HepG2 (cell line): ENCODE measurements around the gene TK2. TPM values are rescaled to one million over a fixed set of nuclear protein-coding genes. Genes with fewer than 3 reads are reported as not detected.

Experiments
- CHCHD3 ChIP-seq: sonication (generic); formaldehyde crosslinking; IDR thresholded peaks from 2 replicates; pipeline ENCODE4 v1.8.0; 2022; ENCODE audit warnings: mild to moderate bottlenecking, missing genetic modification reagents, moderate library complexity
- EP300 ChIP-seq, 3 experiments: sonication (generic) in 1 of 3; formaldehyde crosslinking in 1 of 3; IDR thresholded peaks; 2 replicates each; pipeline versions ENCODE4 v1.5.1 to v1.6.1; 2011 to 2020; ENCODE audit warnings: low read depth in 2 of 3, low read length in 2 of 3, borderline replicate concordance in 1 of 3, improper control_type of control experiment in 1 of 3, mild to moderate bottlenecking in 1 of 3, missing genetic modification reagents in 1 of 3, moderate library complexity in 1 of 3
- ETV5 ChIP-seq: IDR thresholded peaks from 2 replicates; pipeline ENCODE4 v1.6.1; 2018; ENCODE audit warnings: missing biosample characterization, missing genetic modification reagents, inconsistent platforms, borderline replicate concordance
- FOXJ3 ChIP-seq: sonication (generic); formaldehyde crosslinking; IDR thresholded peaks from 2 replicates; pipeline ENCODE4 v1.4.0; 2020; ENCODE audit warnings: missing genetic modification reagents, mild to moderate bottlenecking, borderline replicate concordance
- LCORL ChIP-seq, 2 experiments: fragments of 450-650 bp in 1 of 2; sonication (generic) in 1 of 2; formaldehyde crosslinking in 1 of 2; IDR thresholded peaks; 2 replicates each; pipeline versions ENCODE4 v1.5.0 to v1.6.1; 2017 to 2020; ENCODE audit warnings: antibody characterized with exemption in 1 of 2, missing genetic modification reagents in 1 of 2
- MED13 ChIP-seq: sonication (generic); formaldehyde crosslinking; IDR thresholded peaks from 2 replicates; pipeline ENCODE4 v1.5.0; 2020; ENCODE audit warnings: missing genetic modification reagents
- MLLT10 ChIP-seq: sonication (generic); formaldehyde crosslinking; IDR thresholded peaks from 2 replicates; pipeline ENCODE4 v1.4.0; 2020; ENCODE audit warnings: missing genetic modification reagents
- MXD4 ChIP-seq: IDR thresholded peaks from 2 replicates; pipeline ENCODE4 v1.6.1; 2016; ENCODE audit warnings: mild to moderate bottlenecking, missing biosample characterization, missing genetic modification reagents
- NKX3-1 ChIP-seq: sonication (generic); formaldehyde crosslinking; IDR thresholded peaks from 2 replicates; pipeline ENCODE4 v1.5.0; 2020; ENCODE audit warnings: missing genetic modification reagents
- SYNCRIP ChIP-seq: fragments of 200-400 bp; formaldehyde crosslinking; IDR thresholded peaks from 2 replicates; pipeline ENCODE4 v1.6.1; 2018; ENCODE audit warnings: mild to moderate bottlenecking, low read depth, low read length; ENCODE audit not compliant: insufficient read depth
- ZFP37 ChIP-seq: sonication (generic); formaldehyde crosslinking; IDR thresholded peaks from 2 replicates; pipeline ENCODE4 v1.4.0; 2020; ENCODE audit warnings: missing genetic modification reagents, borderline replicate concordance
- ZNF33A ChIP-seq: sonication (generic); formaldehyde crosslinking; IDR thresholded peaks from 2 replicates; pipeline ENCODE4 v1.5.1; 2020; ENCODE audit warnings: missing genetic modification reagents, mild to moderate bottlenecking, moderate library complexity, borderline replicate concordance
- ZNF749 ChIP-seq: sonication (generic); formaldehyde crosslinking; IDR thresholded peaks from 2 replicates; pipeline ENCODE4 v1.8.0; 2022; ENCODE audit warnings: mild to moderate bottlenecking, missing genetic modification reagents, moderate library complexity, borderline replicate concordance
- ZNF891 ChIP-seq: sonication (generic); formaldehyde crosslinking; IDR thresholded peaks from 2 replicates; pipeline ENCODE4 v1.5.0; 2020; ENCODE audit warnings: mild to moderate bottlenecking, missing genetic modification reagents
- polyA plus RNA-seq, 8 experiments: library from polyadenylated mRNA; depleted of rRNA in 3 of 8; stranded (reverse) in 7 of 8; unstranded in 1 of 8; fragments of >200 nt; fragmentation: Illumina TruSeq in 4 of 8; extraction: Trizol in 4 of 8; gene quantifications; 2 replicates each; pipeline versions ENCODE4 v1.2.1 to v1.2.3, GENCODE V29; 2011 to 2016; ENCODE audit warnings: low read depth in 4 of 8, missing spikeins in 1 of 8, mixed read lengths in 1 of 8; ENCODE audit not compliant: insufficient read depth in 1 of 8
- total RNA-seq, 5 experiments: library from RNA; depleted of rRNA; stranded (reverse); fragments of >200 nt; fragmentation: Illumina TruSeq; extraction: Trizol; gene quantifications; 2 replicates each; pipeline ENCODE4 v1.2.3, GENCODE V29; 2016; ENCODE audit warnings: low read depth in 1 of 5
- TF ChIP-seq, protein P1 (sequence below): sonication (generic); formaldehyde crosslinking; IDR thresholded peaks from 2 replicates; pipeline ENCODE4 v1.4.0; 2020; ENCODE audit warnings: missing genetic modification reagents
- TF ChIP-seq, protein P2 (sequence below): sonication (generic); formaldehyde crosslinking; IDR thresholded peaks from 2 replicates; pipeline ENCODE4 v1.8.0; 2022; ENCODE audit warnings: missing genetic modification reagents, mild to moderate bottlenecking, inconsistent platforms, borderline replicate concordance
- TF ChIP-seq, protein P3 (sequence below): sonication (generic); formaldehyde crosslinking; IDR thresholded peaks from 2 replicates; pipeline ENCODE4 v1.5.0; 2020; ENCODE audit warnings: missing genetic modification reagents
- TF ChIP-seq, protein P4 (sequence below): sonication (generic); formaldehyde crosslinking; IDR thresholded peaks from 2 replicates; pipeline ENCODE4 v1.4.0; 2020; ENCODE audit warnings: missing genetic modification reagents, mild to moderate bottlenecking, borderline replicate concordance

The TK2 gene
- total and polyA plus RNA-seq, 2 of the 13 experiments (the other 11 are each of a cell fraction or from before 2014, with no cell fraction given) = 18.7 to 21.0 TPM

DNA sequence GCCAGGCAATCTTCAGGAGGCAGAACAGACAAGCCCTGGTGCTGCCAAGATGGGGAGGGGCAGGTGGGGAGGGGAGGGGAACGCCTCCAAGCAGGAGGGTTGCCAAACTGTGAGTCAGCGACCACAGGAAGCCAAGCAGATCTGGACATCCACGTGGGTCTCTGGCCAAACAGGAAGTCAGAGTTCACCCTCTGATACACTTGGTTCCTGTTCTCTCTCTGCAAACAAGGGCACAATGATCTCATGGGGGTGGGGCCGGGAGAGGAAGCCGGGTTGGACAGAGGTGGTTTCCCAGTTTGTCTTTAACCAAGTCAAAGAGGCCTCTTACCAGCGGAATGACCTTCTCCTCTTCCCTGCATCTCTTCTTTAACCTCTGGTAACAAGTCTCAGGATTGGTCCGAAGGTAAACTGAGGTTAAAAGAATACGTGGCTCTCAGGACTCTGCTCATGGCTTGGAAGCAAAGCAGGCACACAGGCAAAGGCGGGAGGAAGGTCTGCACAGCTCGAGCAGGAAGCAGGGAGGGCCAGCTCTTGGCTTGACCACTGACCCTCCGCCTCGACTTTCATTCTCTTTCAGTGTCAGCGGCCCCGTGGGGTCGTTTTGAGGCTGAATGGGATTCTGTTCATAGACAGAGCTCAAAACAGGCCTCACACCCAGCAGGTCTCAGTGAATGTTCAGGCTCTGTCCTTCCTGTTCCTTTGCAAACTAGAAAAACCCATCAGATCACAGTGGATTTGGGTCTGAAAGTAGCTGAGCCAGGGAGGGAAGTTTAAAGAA lies 32.9 kb downstream of the TK2 start (continued):
- TF ChIP-seq, protein P1, sequence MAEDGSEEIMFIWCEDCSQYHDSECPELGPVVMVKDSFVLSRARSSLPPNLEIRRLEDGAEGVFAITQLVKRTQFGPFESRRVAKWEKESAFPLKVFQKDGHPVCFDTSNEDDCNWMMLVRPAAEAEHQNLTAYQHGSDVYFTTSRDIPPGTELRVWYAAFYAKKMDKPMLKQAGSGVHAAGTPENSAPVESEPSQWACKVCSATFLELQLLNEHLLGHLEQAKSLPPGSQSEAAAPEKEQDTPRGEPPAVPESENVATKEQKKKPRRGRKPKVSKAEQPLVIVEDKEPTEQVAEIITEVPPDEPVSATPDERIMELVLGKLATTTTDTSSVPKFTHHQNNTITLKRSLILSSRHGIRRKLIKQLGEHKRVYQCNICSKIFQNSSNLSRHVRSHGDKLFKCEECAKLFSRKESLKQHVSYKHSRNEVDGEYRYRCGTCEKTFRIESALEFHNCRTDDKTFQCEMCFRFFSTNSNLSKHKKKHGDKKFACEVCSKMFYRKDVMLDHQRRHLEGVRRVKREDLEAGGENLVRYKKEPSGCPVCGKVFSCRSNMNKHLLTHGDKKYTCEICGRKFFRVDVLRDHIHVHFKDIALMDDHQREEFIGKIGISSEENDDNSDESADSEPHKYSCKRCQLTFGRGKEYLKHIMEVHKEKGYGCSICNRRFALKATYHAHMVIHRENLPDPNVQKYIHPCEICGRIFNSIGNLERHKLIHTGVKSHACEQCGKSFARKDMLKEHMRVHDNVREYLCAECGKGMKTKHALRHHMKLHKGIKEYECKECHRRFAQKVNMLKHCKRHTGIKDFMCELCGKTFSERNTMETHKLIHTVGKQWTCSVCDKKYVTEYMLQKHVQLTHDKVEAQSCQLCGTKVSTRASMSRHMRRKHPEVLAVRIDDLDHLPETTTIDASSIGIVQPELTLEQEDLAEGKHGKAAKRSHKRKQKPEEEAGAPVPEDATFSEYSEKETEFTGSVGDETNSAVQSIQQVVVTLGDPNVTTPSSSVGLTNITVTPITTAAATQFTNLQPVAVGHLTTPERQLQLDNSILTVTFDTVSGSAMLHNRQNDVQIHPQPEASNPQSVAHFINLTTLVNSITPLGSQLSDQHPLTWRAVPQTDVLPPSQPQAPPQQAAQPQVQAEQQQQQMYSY = 0 out of 2 replicates have a peak, but pooled peaks have one; percentile 23
- TF ChIP-seq ZNF749 (CRISPR knock-in tag) (peak; percentile 91; the same call in 1 of the 2 replicates), ZNF33A (no peak), MED13 (peak; percentile 94), ETV5 (CRISPR knock-in tag) (peak; percentile 99), LCORL (IDR thresholded peaks at IDR 0.05) (no peak), LCORL (CRISPR knock-in tag; IDR thresholded peaks at IDR 0.05) (peak; percentile 96; the same call in 1 of the 2 replicates), NKX3-1 (peak; percentile 83; the same call in 1 of the 2 replicates), MLLT10 (CRISPR knock-in tag) (no peak), ZNF891 (CRISPR knock-in tag) (peak; percentile 59; the same call in 1 of the 2 replicates), ZFP37 (CRISPR knock-in tag) (peak; percentile 96), MXD4 (CRISPR knock-in tag) (peak; percentile 96), EP300 (IDR thresholded peaks at IDR 0.05; ENCODE audit: low read depth in 2 of 2, low read length in 2 of 2) (peak; percentile 65 to 94; a peak in 3 of 4 replicates), EP300 (CRISPR knock-in tag; IDR thresholded peaks at IDR 0.05; ENCODE audit: borderline replicate concordance) (peak; percentile 89), SYNCRIP (no peak), FOXJ3 (CRISPR knock-in tag) (peak; percentile 90), CHCHD3 (CRISPR knock-in tag) (0 out of 2 replicates have a peak, but pooled peaks have one; percentile 53)
- TF ChIP-seq, protein P2, sequence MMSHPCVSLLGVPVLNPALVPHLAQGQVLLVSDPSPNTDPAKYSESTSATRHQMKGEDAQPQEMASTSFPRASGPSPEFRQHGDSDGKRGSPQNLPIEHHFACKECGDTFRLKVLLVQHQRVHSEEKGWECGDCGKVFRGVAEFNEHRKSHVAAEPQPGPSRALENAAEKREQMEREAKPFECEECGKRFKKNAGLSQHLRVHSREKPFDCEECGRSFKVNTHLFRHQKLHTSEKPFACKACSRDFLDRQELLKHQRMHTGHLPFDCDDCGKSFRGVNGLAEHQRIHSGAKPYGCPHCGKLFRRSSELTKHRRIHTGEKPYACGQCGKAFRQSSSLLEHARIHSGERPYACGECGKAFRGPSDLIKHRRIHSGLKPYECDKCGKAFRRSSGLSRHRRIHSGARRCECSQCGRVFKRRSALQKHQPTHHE (CRISPR knock-in tag) = peak; percentile 80
- TF ChIP-seq, protein P3, sequence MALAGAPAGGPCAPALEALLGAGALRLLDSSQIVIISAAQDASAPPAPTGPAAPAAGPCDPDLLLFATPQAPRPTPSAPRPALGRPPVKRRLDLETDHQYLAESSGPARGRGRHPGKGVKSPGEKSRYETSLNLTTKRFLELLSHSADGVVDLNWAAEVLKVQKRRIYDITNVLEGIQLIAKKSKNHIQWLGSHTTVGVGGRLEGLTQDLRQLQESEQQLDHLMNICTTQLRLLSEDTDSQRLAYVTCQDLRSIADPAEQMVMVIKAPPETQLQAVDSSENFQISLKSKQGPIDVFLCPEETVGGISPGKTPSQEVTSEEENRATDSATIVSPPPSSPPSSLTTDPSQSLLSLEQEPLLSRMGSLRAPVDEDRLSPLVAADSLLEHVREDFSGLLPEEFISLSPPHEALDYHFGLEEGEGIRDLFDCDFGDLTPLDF (CRISPR knock-in tag) = peak; percentile 62; the same call in 1 of the 2 replicates
- TF ChIP-seq, protein P4, sequence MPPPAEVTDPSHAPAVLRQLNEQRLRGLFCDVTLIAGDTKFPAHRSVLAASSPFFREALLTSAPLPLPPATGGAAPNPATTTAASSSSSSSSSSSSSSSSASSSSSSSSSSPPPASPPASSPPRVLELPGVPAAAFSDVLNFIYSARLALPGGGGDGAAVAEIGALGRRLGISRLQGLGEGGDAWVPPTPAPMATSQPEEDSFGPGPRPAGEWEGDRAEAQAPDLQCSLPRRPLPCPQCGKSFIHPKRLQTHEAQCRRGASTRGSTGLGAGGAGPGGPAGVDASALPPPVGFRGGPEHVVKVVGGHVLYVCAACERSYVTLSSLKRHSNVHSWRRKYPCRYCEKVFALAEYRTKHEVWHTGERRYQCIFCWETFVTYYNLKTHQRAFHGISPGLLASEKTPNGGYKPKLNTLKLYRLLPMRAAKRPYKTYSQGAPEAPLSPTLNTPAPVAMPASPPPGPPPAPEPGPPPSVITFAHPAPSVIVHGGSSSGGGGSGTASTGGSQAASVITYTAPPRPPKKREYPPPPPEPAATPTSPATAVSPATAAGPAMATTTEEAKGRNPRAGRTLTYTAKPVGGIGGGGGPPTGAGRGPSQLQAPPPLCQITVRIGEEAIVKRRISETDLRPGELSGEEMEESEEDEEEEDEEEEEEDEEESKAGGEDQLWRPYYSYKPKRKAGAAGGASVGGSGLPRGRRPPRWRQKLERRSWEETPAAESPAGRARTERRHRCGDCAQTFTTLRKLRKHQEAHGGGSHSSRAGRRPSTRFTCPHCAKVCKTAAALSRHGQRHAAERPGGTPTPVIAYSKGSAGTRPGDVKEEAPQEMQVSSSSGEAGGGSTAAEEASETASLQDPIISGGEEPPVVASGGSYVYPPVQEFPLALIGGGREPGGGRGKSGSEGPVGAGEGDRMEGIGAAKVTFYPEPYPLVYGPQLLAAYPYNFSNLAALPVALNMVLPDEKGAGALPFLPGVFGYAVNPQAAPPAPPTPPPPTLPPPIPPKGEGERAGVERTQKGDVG (CRISPR knock-in tag) = peak; percentile 50
